HG03442 (cell line): ENCODE measurements around the gene GSE1.

Source experiments
- ATAC-seq: cut with Tn5 transposase; IDR thresholded peaks from one replicate; pipeline ENCODE4 v1.9.1; 2021; ENCODE audit warnings: mild to moderate bottlenecking, moderate library complexity; ENCODE audit not compliant: unreplicated experiment

The GSE1 gene

GRCh38 chr16:85658504-85659326 lies 45.6 kb downstream of the GSE1 start:
- ATAC-seq = no peak

DNA sequence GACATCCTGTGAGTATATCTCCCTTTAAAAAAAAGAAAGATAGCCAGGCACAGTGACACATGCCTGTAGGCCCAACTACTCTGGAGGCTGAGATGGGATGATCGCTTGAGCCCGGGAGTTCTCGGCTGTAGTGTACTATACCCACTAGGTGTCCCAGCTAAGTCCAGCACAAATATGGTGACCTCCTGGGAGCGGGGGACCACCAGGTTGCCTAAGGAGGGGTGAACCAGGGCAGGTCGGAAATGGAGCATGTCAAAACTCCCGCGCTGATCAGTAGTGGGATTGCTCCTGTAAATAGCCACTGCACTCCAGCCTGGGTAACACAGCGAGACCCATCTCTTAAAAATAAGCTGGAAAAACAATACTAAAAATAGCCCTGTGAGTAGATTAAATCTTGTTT lies 46.2 kb downstream of the GSE1 start:
- ATAC-seq = no peak

DNA sequence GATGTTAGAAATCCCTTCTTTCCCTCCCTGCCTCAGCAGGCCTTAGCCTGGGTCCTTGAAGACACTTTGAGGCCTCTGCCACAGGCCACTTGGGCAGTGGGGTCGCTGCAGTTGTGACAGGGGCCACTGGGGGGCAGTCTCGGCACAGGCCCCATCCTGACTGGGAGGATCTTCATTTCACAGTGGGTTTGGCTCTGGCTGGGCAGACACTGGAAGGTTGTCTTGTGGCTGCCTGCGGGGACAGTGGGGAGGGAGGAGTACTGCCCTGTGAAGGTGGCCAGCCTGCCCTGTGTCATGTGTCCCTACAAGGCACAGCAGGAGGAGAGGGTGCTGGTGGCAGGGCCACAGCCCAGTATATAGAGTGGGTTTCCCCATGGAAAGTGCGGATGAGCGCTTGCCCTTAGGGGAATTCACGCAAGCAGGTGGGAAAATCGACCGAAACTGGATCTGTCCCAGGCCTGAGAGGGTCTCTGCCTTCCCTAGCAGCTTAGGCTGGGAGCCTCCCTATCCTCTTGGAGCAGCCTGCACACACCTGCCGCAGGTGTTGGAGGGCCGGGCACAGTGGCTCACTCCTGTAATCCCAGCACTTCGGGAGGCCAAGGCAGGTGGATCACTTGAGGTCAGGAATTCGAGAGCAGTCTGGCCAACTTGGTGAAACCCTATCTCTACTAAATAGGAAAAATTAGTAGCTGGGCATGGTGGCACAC lies 46.8 kb downstream of the GSE1 start:
- no peak for ATAC-seq

DNA sequence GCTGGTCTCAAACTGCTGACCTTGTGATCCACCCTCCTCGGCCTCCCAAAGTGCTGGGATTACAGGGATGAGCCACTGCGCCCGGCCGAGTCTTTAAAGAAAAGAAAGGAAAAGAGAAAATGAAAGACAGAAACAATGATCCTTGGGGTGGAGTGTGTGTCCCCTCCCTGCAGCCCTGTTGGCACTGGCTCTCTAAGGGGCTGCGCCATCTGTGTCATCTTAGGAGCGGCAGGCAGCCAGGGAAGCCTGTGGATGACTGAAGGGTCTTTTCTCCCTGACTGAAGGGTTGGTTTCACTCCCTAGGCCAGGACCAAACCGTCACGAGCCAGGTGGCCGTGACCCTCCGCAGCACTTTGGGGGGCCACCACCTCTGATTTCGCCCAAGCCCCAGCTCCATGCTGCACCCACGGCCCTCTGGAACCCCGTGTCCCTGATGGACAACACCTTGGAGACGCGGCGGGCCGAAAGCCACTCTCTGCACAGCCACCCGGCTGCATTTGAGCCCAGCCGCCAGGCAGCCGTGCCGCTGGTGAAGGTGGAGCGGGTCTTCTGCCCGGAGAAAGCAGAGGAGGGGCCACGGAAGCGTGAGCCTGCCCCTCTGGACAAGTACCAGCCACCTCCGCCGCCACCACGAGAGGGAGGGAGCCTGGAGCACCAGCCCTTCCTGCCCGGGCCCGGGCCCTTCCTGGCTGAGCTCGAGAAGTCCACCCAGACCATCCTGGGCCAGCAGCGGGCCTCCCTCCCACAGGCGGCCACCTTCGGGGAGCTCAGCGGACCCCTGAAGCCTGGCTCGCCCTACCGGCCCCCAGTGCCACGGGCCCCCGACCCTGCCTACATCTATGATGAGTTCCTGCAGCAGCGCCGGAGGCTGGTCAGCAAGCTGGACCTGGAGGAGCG lies 48.0 kb downstream of the GSE1 start:
- no peak for ATAC-seq

GRCh38 chr16:85661740-85662481 lies 48.8 kb downstream of the GSE1 start:
- ATAC-seq = no peak

DNA sequence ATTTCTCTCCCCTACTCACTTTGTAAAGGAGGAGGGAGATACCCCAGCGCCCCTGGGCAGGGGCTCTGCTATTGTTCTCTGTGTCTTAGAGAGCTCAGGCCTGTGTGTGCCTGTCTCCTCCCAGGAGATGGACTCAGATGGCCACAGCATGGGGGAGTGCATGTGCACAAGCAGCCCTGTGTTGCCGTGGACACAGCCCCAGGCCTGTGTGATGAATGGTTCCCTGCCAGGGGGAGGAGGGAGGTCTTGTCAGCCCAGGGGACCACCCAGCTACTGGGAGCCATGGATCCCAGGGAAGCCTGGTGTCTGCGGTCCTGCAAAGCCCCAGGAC lies 49.3 kb downstream of the GSE1 start:
- ATAC-seq = no peak

GRCh38 chr16:85662976-85663830 lies 50.1 kb downstream of the GSE1 start:
- no peak for ATAC-seq

GRCh38 chr16:85663891-85664321 lies 50.8 kb downstream of the GSE1 start:
- no peak for ATAC-seq

DNA sequence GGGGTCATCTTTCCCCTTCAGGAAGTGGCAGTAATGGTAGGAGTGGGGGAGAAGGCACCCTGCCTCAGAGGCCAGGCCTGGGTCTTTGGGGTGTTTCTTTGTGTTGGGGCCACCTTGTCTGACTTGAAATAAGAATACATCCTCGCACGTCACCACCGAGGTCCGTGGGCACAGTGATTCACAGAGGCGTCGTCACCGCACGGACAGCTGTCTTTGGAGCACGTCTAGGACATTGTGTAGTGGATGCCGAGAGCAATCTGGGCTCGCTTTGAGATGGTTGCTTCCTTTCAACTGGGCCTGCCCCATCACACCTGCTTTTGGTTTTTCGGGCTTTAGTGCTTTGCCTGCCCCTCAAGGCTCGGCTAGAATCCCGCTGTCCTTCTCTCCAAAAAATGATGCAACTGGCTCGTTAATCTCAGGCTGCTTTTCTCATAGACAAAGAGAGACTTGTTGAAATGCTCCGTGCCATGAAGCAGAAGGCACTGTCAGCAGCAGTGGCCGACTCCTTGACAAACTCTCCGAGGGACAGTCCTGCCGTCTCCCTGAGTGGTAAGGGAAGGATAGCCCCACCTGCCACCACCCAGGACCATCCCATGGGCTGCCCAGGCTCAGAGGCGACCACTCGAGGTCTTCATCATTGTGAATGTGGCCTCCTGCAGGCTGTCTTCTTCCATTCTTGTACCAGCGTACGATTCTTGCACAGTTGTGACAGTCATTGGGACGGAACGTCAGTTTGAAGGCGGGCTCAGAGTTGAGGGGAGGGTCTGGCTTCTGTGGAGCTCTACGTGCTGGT lies 51.7 kb downstream of the GSE1 start:
- no peak for ATAC-seq

DNA sequence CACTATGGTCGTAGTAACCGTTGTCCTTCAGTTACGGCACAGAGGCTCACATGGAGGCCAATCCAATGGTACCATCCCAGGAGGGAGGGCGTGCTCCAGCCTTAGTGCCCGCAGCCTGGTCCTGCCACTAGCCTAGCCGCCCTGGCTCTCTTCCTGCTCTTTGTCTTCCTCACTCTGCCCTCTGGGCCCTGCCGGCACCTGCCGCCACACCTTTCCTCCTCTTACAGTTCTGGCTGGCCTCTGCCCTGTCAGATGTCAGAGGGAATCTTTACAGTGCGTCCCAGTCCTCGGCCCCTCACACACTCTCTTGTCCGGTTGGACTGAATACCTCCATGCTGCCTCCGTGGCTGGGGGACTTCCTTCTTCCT lies 52.2 kb downstream of the GSE1 start:
- no peak for ATAC-seq

DNA sequence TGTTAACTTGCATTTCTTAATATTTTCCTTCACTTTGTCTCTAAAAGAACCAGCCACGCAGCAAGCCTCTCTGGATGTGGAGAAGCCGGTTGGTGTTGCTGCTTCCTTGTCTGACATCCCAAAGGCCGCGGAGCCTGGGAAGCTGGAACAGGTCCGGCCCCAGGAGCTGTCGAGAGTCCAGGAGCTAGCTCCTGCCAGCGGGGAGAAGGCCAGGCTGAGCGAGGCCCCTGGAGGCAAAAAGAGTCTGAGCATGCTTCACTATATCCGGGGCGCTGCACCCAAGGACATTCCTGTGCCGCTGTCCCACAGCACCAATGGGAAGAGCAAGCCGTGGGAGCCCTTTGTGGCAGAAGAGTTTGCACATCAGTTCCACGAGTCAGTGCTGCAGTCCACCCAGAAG lies 52.8 kb downstream of the GSE1 start:
- ATAC-seq = no peak

DNA sequence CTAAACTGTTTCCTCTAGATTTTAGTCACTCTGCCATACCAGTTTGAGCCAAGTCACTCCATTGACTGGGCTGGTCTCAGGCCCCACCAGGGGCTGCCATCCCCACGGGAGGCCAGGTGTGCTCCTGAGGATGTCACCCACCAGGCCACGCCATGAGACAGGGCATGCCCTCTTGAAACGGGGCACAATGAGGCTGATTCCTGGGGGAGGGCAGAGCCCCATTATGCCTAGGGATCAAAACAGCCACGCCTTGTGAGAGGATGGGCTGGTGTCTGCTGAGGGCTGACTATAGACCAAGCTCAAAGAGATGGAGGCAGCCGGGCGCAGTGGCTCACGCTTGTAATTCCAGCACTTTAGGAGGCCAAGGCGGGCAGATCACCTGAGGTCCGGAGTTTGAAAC lies 54.1 kb downstream of the GSE1 start:
- no peak for ATAC-seq

- ATAC-seq = no peak
Observed at GRCh38 chr16:85667841-85668413, 54.8 kb downstream of the GSE1 start.

GRCh38 chr16:85668676-85669424 lies 55.7 kb downstream of the GSE1 start:
- ATAC-seq = no peak

GRCh38 chr16:85670840-85671239 lies 57.7 kb downstream of the GSE1 start:
- ATAC-seq = no peak

GRCh38 chr16:85673529-85674417 lies 60.7 kb downstream of the GSE1 start:
- ATAC-seq = no peak

GRCh38 chr16:85674418-85674755 lies 61.3 kb downstream of the GSE1 start:
- ATAC-seq = no peak
